ENCODE measurements around the gene ZP3. TPM values are rescaled to one million over a fixed set of nuclear protein-coding genes. Genes with fewer than 3 reads are reported as not detected.
"Not testable (repeated sequence)": the region's sequence is repeated elsewhere in the genome, so short reads cannot be mapped to it uniquely, and the experiment has no call there.

Gene ZP3
- total RNA-seq, 4 donors from 2014 or later: 0.46 to 1.0 TPM; not detected in 2

DNA sequence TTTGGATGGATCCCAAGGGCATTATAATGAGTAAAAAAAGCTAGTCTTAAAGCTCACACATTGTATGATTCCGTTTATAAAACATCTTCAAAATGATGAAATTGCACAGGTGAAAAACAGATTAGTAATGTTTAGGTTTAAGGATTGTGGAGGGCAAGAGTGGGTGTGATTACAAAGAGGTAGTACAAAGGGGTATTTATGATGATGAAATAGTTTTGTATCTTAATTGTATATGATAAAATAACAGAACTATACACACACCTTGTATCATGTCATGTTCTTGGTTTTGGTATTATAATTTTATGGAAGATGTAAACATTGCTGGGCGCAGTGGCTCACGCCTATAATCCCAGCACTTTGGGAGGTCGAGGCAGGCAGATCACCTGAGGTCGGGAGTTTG, 12.5 kb upstream of the ZP3 start:
- Histone ChIP-seq H3K27me3 (no peaks in the 10 kb centered on the region), H3K4me3 (no peak overlapping the region), H3K36me3 (no peaks in the 10 kb centered on the region), H3K4me1 (no peaks in the 10 kb centered on the region), H3K9me3 (no peaks in the 10 kb centered on the region), H3K27ac (replicated peaks in 1 of 4) (no peak overlapping the region)
- TF ChIP-seq POLR2AphosphoS5 (IDR thresholded peaks at IDR 0.05) (no peak), EP300 (IDR thresholded peaks at IDR 0.05) (no peak), POLR2A (IDR thresholded peaks at IDR 0.05; ENCODE audit: low read depth) (no peak), CTCF (IDR thresholded peaks at IDR 0.05) (no peak)
- 73% methylated on average over 5 of the region's 5 CpGs for WGBS
- intact Hi-C loops (cut with DNase I): no loop called here
- DNase-seq (ENCODE audit: extremely low spot score): no peak

- DNase-seq (ENCODE audit: extremely low spot score); H3K36me3 ChIP-seq; H3K4me1 ChIP-seq; H3K27me3 ChIP-seq; H3K4me3 ChIP-seq; H3K9me3 ChIP-seq; intact Hi-C loops (cut with DNase I); H3K27ac ChIP-seq (replicated peaks in 1 of 4): not testable (repeated sequence)
- 93% methylated on average over 9 of the region's 10 CpGs for WGBS
Measured at GRCh38 chr7:76417654-76418310, 7.0 kb upstream of the ZP3 start.

DNA sequence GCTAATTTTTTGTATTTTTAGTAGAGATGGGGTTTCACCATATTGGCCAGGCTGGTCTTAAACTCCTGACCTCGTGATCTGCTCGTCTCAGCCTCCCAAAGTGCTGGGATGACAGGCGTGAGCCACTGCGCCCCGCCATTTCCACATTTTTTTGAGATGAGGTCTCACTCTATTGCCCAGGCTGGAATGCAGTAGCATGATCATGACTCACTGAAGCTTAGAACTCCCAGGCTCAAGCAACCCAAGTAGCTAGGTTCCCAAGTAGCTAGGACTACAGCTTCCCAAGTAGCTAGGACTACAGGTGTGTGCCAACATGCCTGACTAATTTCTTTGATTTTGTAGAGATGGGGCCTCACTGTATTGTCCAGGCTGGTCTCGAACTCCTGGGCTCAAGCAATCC, 3.7 kb upstream of the ZP3 start:
- H3K36me3 ChIP-seq; H3K4me1 ChIP-seq; H3K4me3 ChIP-seq; intact Hi-C loops (cut with DNase I); DNase-seq (ENCODE audit: extremely low spot score); H3K9me3 ChIP-seq; H3K27ac ChIP-seq (replicated peaks in 1 of 4): not testable (repeated sequence)
- peaks cover 0 to 31% (median 0%) of the 10 kb centered on the region in 4 donors for H3K27me3 ChIP-seq
- WGBS: 82% methylated on average over 6 of the region's 6 CpGs

GRCh38 chr7:76423666-76424412, 911 bp upstream of the ZP3 start:
- H3K36me3 ChIP-seq: no peaks in the 10 kb centered on the region
- intact Hi-C loops (cut with DNase I): no loop called here
- peaks cover 0 to 31% (median 0%) of the 10 kb centered on the region in 4 donors for H3K27me3 ChIP-seq
- no peaks in the 10 kb centered on the region for H3K4me1 ChIP-seq
- TF ChIP-seq CTCF (IDR thresholded peaks at IDR 0.05) (no peak), EP300 (IDR thresholded peaks at IDR 0.05) (no peak), POLR2AphosphoS5 (IDR thresholded peaks at IDR 0.05) (no peak)
- H3K27ac ChIP-seq (replicated peaks in 1 of 4): no peak overlapping the region
- H3K9me3 ChIP-seq: peaks cover 0 to 4% (median 0%) of the 10 kb centered on the region in 4 donors
- 65% methylated on average over 15 of the region's 15 CpGs for WGBS
- DNase-seq (ENCODE audit: extremely low spot score): peak; percentile 86
- no peak overlapping the region for H3K4me3 ChIP-seq

GRCh38 chr7:76425156-76425555, 406 bp downstream of the ZP3 start:
- intact Hi-C loops (cut with DNase I): no loop called here
- 88% methylated on average over 6 of the region's 9 CpGs for WGBS
- H3K4me3 ChIP-seq: no peak overlapping the region
- TF ChIP-seq EP300 (IDR thresholded peaks at IDR 0.05) (no peak), POLR2A (IDR thresholded peaks at IDR 0.05; ENCODE audit: low read depth) (no peak)
- H3K9me3 ChIP-seq: peaks cover 0 to under 1% (median 0%) of the 10 kb centered on the region in 4 donors
- no peaks in the 10 kb centered on the region for H3K4me1 ChIP-seq
- peaks cover 0 to 31% (median 0%) of the 10 kb centered on the region in 4 donors for H3K27me3 ChIP-seq
- DNase-seq (ENCODE audit: extremely low spot score): no peak
- no peak overlapping the region for H3K27ac ChIP-seq (replicated peaks in 1 of 4)
- H3K36me3 ChIP-seq: no peaks in the 10 kb centered on the region

DNA sequence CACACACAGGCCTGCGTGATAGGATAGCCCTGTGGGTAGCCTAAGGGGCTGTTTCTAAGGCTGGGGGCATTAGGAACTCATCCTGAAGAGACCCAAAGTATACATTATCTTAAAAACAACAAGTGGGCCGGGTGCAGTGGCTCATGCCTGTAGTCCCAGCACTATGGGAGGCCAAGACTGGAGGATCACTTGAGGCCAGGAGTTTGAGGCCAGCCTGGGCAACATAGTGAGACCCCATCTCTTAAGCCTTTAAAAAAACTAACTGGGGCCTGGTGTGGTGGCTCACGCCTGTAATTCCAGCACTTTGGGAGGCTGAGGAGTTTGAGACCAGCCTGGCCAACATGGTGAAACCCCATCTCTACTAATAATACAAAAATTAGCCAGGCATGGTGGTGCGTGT, 808 bp downstream of the ZP3 start:
- H3K27me3 ChIP-seq: peaks cover 0 to 31% (median 0%) of the 10 kb centered on the region in 4 donors
- WGBS: 95% methylated on average over 4 of the region's 4 CpGs
- intact Hi-C loops (cut with DNase I); H3K4me1 ChIP-seq; H3K4me3 ChIP-seq; H3K9me3 ChIP-seq; H3K36me3 ChIP-seq; H3K27ac ChIP-seq (replicated peaks in 1 of 4); DNase-seq (ENCODE audit: extremely low spot score): not testable (repeated sequence)
